GM12864 (cell line): ENCODE measurements around the gene KRT37.
"Not testable (repeated sequence)": the region's sequence is repeated elsewhere in the genome, so short reads cannot be mapped to it uniquely, and the experiment has no call there.

Source experiments
- DNase-seq: peaks from one replicate; pipeline ENCODE4 v3.0.0-alpha.2; 2011; ENCODE audit warnings: low read depth
- H3K4me3 ChIP-seq: 2 replicates; pipeline ENCODE4 v1.5.1; 2011; ENCODE audit warnings: mild to moderate bottlenecking, low read depth, low read length, control low read depth
- TF ChIP-seq, protein P1 (sequence below): IDR thresholded peaks from 2 replicates; pipeline ENCODE4 v1.5.1; 2011; ENCODE audit warnings: low read depth, mild to moderate bottlenecking, moderate library complexity, low read length, control low read depth, inconsistent platforms; ENCODE audit errors: missing control alignments

The KRT37 gene

DNA sequence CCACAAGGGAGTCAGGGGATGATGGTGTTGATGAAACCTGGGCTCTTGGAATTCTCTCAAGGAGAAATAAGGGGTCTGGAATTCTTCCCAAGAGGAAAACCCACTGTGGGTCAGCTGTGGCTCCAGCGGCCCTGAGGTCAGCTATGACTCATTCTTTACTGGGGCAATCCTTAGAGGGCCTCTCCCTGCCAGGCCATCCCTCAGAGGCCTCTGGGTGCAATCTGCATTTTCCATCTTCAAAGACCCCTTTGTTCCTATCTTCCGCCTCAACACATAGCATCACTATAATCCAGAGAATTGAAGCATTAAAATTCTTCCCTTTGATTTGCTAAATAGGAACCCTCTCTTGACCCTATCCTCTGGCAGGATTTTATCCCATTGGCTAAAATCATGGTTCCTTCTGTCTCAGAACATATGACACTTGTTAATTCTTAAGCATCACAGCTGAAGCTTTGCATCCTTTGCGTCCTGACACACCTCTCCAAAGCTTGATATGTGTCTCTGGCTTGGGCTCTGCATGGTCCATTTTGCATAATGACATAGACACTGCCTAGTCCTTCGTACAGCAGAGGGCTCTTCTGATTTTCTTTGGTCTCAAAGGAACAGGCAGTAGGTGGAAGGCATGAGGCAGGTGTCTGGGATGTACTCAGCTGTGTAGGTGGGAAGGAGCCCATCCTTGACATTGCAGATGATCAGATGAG, 4.4 kb upstream of the KRT37 start:
- no peak overlapping the region for H3K4me3 ChIP-seq
- TF ChIP-seq, protein P1, sequence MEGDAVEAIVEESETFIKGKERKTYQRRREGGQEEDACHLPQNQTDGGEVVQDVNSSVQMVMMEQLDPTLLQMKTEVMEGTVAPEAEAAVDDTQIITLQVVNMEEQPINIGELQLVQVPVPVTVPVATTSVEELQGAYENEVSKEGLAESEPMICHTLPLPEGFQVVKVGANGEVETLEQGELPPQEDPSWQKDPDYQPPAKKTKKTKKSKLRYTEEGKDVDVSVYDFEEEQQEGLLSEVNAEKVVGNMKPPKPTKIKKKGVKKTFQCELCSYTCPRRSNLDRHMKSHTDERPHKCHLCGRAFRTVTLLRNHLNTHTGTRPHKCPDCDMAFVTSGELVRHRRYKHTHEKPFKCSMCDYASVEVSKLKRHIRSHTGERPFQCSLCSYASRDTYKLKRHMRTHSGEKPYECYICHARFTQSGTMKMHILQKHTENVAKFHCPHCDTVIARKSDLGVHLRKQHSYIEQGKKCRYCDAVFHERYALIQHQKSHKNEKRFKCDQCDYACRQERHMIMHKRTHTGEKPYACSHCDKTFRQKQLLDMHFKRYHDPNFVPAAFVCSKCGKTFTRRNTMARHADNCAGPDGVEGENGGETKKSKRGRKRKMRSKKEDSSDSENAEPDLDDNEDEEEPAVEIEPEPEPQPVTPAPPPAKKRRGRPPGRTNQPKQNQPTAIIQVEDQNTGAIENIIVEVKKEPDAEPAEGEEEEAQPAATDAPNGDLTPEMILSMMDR = no peak
- no peak for DNase-seq

DNA sequence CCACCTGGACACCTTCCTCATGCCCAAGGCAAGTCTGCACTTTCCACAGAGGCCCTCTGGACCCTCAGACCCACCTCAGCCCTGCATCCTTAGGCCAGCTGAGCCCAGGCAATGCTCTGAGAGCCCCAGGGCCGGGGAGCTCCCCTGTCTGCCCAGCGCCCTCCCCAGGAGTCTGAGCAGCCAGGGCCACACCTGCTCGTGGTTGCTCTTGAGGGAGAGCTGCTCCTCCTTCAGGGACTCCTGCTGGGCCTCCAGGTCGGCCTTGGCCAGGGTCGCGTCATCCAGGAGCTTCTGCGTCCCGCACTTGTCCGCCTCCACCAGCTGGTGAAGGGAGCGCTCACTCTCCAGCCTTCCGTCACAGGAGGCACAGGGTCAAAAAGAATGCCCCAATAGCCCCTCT, 1.8 kb downstream of the KRT37 start:
- not testable (repeated sequence) for H3K4me3 ChIP-seq, DNase-seq

DNA sequence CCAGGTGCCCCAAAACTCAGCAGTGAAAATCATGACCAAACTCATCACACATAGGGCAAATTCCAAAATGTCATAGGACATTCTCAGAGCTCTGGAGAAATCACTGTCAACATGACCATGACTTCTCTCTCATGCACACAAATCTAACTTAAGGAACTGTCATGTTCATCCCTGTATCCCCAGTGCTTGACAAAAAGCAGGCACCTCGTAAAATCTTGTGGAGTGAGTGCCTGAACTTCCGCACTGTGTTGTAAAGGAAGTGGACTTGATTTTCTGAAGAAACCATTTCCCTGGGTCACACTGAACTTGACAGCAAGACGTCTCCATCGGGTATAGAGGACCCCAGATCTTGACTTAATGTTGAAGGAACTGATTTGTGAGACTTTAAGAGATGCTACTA, 2.8 kb downstream of the KRT37 start:
- no peak for DNase-seq
- TF ChIP-seq, protein P1 = no peak
- no peak overlapping the region for H3K4me3 ChIP-seq

DNA sequence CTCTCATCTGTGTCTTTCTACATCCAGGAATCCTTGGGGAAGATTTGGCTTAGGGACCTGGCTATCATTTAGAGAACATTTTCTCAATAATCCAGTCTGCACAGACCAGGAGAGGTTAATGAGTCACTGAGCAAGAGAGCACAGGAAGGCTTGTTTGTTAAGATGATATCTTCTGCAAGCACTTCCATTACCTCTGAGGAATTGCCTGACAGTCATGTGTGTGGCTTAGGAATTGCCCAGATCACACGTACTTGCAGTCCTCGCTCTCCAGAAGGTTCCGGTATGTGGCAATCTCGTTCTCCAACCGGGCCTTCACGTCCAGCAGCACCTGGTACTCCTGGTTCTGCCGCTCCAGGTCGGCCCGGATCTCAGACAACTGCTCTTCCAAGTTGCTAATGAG, 3.3 kb downstream of the KRT37 start:
- TF ChIP-seq, protein P1 = no peak
- no peak for DNase-seq
- no peak overlapping the region for H3K4me3 ChIP-seq

DNA sequence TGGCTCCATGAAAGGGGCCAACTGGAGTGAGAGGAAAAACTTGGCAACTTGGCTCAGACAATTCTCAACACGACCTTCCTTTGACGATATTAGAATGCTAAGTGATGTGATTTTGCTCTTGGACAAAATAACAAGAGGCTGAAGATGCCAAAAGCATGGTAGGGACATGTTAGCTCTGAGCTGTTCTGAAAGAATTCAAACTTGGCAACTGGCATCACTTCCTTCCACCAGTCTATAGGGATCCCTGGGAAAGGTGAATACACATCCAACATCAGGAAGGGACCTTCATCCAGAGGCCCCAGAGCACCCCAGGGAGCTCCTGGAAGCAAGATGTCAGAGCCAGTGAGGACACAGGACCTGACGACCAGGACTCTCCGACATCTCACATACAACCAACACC, 4.3 kb downstream of the KRT37 start:
- TF ChIP-seq, protein P1 = no peak
- no peak overlapping the region for H3K4me3 ChIP-seq
- no peak for DNase-seq

DNA sequence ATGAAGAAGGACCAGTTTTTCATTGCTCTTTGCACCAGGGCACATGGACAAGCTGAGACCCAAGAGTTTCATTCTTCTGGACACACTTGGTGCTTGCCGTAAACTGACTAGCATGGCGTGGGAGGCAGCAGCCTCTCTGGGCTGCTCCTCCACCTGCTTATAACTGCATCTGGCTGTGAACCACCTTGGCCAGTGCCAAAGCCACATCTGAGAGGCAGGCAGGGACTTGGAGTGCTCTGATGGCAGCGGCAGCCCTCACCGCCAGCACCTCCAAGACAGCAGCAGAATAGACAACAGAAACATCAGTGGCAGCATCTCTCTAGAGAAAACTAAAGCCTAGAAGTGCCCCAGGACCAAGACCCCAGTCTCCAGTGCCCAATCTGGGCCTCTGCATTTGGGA, 4.7 kb downstream of the KRT37 start:
- no peak overlapping the region for H3K4me3 ChIP-seq
- TF ChIP-seq, protein P1 = no peak
- DNase-seq = no peak

DNA sequence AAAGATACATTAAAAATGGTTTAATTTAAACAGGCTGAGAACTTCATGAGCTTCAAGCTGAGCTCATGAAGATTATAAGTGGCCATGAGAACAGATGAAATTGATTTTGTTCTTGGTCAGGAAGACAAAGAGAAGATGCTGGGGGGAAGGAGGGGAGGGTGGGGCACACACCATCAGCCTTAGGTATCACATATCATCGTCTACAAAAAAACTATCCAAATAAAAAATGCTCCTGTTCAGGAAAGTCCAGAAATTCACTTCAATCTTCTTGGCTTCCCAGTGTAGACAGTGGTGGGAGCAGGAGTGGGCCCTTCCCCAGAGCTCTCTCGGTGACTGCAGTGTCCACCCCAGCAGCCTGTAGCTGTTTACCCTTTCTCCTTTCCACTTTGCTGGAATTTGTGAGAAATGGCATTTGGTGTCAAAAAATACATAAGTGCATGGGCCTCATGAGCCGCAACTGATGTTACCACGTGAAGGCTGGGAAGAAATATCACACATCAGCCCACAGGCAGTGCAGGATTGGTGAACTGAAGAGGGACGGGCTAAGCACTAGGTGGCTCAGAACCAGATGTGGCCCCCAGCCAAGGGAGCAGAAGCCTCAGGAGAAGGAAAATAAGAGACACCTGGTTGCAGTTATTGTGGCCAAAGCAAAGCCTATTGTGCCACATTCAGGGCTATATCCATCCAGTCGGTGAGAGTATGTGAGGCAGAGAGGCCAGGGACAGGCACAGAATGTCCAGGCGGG, 6.1 kb downstream of the KRT37 start:
- TF ChIP-seq, protein P1 = no peak
- no peak overlapping the region for H3K4me3 ChIP-seq
- no peak for DNase-seq
